ENCODE data around the gene RACGAP1. TPM values are rescaled to one million over a fixed set of nuclear protein-coding genes. Genes with fewer than 3 reads are reported as not detected.
"Not testable (repeated sequence)": the region's sequence is repeated elsewhere in the genome, so short reads cannot be mapped to it uniquely, and the experiment has no call there.

RACGAP1 gene
- total and polyA plus RNA-seq, 12 donors = 1.3 to 28.4 (median 6.2) TPM

- no peaks in the 10 kb centered on the region for H3K27me3 ChIP-seq
- no peaks in the 10 kb centered on the region for H3K4me1 ChIP-seq (replicated peaks in 1 of 2)
- WGBS, 4 donors = 78 to 86% (median 80%) methylated on average over 4 of the region's 4 CpGs
- H3K9me3 ChIP-seq (replicated peaks in 1 of 3) = no peaks in the 10 kb centered on the region
- peaks cover 0 to 5% of the 10 kb centered on the region in 2 donors for H3K36me3 ChIP-seq (replicated peaks in 1 of 2)
- intact Hi-C loops (cut with DNase I) = no loop called here
- DNase-seq = no peak
- H3K27ac ChIP-seq = no peak overlapping the region
- TF ChIP-seq POLR2A (IDR thresholded peaks at IDR 0.05) = no peak
- TF ChIP-seq CTCF (IDR thresholded peaks at IDR 0.05) = no peak
- H3K4me3 ChIP-seq = no peak overlapping the region
These were observed 35.0 kb downstream of the RACGAP1 start for GRCh38 chr12:49990273-49990672.

GRCh38 chr12:49989400-49989799, 35.9 kb downstream of the RACGAP1 start:
- H3K4me1 ChIP-seq (replicated peaks in 1 of 2); intact Hi-C loops (cut with DNase I); DNase-seq; H3K27ac ChIP-seq; H3K36me3 ChIP-seq (replicated peaks in 1 of 2); H3K4me3 ChIP-seq; H3K27me3 ChIP-seq; H3K9me3 ChIP-seq (replicated peaks in 1 of 3): not testable (repeated sequence)
- WGBS, 4 donors = 54 to 76% (median 64%) methylated on average over 2 of the region's 2 CpGs

- intact Hi-C loops (cut with DNase I) = no loop called here
- no peaks in the 10 kb centered on the region for H3K36me3 ChIP-seq (replicated peaks in 1 of 2)
- DNase-seq = no peak
- no peaks in the 10 kb centered on the region for H3K27me3 ChIP-seq
- no peaks in the 10 kb centered on the region for H3K9me3 ChIP-seq (replicated peaks in 1 of 3)
- no peak overlapping the region for H3K4me3 ChIP-seq
- no peak for TF ChIP-seq POLR2A (IDR thresholded peaks at IDR 0.05)
- TF ChIP-seq CTCF (IDR thresholded peaks at IDR 0.05) = no peak
- WGBS, 4 donors = 74 to 92% (median 86%) methylated on average over 4 of the region's 4 CpGs
- no peaks in the 10 kb centered on the region for H3K4me1 ChIP-seq (replicated peaks in 1 of 2)
- H3K27ac ChIP-seq = no peak overlapping the region
These were observed 37.5 kb downstream of the RACGAP1 start for GRCh38 chr12:49987625-49988303.

GRCh38 chr12:49986476-49986875, 38.8 kb downstream of the RACGAP1 start:
- H3K27ac ChIP-seq; H3K4me1 ChIP-seq (replicated peaks in 1 of 2); DNase-seq; intact Hi-C loops (cut with DNase I); H3K36me3 ChIP-seq (replicated peaks in 1 of 2); H3K9me3 ChIP-seq (replicated peaks in 1 of 3); H3K4me3 ChIP-seq; H3K27me3 ChIP-seq: not testable (repeated sequence)
- WGBS, 4 donors = 75 to 92% (median 82%) methylated on average over 3 of the region's 3 CpGs

- no peak overlapping the region for H3K27ac ChIP-seq
- 83 to 95% (median 87%) methylated on average over 5 of the region's 5 CpGs for WGBS, 4 donors
- TF ChIP-seq CTCF (IDR thresholded peaks at IDR 0.05) = no peak
- TF ChIP-seq POLR2A (IDR thresholded peaks at IDR 0.05) = no peak
- no peak overlapping the region for H3K4me3 ChIP-seq
- no peaks in the 10 kb centered on the region for H3K36me3 ChIP-seq (replicated peaks in 1 of 2)
- H3K4me1 ChIP-seq (replicated peaks in 1 of 2) = peaks cover 0 to 5% of the 10 kb centered on the region in 2 donors
- H3K9me3 ChIP-seq (replicated peaks in 1 of 3) = no peaks in the 10 kb centered on the region
- no peak for DNase-seq
- intact Hi-C loops (cut with DNase I) = no loop called here
- no peaks in the 10 kb centered on the region for H3K27me3 ChIP-seq
These were observed 39.3 kb downstream of the RACGAP1 start for GRCh38 chr12:49985981-49986380.

Measured in adrenal gland (tissue), 12 donors.